NCI-H2107 (cell line): ENCODE data around the gene RPL36A.

ENCODE experiments used
- DNase-seq: peaks from one replicate; lab custom pipeline; 2025; lab: John Stamatoyannopoulos, UW

The RPL36A gene

DNA sequence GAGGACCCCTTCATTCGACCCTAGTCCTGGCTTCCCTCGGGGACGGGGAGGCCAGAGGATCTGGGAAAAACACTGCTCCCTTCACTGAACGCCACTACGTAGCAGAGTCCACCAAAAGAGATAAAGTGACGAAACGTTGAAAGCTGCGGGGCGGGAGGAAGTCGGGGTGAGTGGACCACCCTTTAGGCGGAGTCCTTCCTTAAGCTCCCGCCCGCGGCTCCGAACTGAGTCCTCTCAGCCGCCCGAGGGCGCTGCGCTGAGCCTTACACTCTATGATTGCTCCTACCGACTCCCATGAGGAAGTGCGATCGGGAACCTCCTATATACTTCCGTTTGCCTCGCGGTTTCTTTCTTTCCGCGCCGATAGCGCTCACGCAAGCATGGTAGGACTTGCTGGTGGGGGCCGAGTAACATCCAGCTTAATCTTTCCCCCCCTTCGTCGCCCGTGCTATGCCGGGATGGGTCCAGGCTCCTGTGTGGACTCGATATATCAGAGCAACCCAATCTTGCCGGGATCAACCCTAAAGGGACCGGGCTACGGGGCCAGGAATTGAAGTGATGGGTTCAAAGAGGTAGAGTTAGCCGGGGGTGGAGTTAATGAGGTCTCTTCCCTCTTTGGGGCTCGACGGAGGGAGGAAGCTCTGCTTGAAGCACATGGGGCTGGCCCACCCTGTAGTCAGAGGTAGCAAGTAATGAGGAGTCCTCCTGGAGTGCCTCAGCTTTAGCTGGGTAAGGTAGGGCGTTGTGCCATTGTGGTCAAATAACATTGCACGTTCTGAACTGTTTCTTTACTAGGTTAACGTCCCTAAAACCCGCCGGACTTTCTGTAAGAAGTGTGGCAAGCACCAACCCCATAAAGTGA, at the start of gene RPL36A:
Gene RPL36A (plus strand): TSS at position 348 of the 862 bp plus-strand sequence. CDS start 33 bp downstream, at position 381.
- peak; percentile 81 for DNase-seq

DNA sequence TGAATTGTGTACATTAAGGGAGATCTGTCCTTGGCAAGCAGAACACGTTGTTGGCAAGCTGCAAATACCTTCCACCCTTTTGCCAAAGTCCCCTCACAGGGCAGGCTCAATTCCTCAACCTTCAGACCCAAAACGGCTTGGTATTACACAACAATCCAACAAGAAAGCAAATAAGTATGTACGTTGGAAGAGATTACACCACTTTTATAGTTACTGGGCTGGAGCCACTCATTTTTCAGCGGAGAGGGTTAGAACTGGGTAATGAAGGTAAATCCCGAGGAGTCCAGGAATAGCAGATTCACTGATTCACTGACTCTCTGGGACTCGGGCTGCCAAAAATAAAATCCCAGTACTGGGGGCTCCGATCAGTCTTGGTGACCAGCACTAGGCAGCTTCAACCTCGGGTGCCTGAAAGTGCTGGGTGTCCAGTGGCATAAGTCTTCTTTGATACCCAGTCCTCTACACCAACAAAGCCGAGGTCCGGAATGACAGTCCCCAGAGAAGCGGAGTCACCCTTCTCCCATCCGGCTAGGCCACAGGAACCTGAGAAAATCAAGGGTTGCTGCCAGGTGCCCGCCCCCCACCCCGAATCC, 42.9 kb upstream of the RPL36A start:
- DNase-seq = no peak

DNA sequence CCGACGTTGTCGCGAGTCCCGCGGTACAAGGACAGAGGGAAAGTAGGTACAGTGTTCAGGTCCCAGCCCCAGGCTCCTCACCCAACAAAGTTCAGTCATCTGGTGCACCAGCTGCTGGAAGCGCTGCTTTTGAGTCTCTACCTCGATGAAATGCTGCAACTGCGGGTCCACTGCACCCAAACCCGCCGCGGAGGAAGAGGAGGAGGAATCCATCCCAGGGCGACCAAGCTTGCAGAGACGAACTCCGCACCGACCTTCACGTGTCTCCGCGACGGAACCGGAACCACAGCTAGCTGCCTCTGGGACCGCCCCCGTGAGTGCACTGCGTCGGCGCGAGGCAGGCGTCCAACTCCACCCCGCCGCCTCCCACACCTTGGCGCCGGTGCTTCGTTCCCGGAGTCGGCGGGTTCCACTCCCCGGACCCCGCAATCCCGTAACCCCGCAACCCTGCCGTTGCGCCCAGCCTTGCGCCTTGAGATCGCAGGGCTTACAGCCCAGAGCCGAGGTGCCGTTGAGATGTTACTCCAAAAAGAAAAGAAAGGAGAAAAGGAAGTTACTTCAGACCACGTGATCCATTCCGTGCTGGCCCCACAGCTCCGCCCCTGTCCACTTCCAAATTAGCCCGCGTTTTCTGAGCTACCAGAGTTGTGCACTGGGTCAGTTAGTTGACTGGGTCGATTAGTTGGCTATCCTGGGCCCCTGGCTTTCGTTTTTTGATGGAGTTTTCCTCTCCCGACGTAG, 42.2 kb upstream of the RPL36A start, which contains the start of gene TIMM8A:
Gene TIMM8A (minus strand): TSS at position 291 of the 741 bp plus-strand sequence. CDS start 78 bp downstream, at position 213.
- peak; percentile 50 for DNase-seq

DNA sequence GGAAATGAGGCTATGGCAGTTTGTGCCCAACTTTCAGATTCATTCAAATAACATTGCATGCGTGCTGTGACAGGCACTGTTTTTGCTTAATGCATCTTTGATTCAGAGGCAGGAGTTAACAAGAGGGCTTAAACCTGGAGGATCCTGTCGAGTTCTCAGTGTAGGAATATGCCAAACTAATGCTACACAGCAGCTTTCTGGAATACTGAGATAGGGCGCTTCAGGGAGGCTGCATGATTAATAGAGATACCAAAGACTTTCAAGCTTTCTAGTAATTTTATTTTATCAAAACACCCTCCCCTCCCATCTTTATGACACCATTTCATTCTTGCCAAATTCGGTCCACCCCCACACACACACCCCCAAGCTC, 41.6 kb upstream of the RPL36A start:
- DNase-seq = no peak

DNA sequence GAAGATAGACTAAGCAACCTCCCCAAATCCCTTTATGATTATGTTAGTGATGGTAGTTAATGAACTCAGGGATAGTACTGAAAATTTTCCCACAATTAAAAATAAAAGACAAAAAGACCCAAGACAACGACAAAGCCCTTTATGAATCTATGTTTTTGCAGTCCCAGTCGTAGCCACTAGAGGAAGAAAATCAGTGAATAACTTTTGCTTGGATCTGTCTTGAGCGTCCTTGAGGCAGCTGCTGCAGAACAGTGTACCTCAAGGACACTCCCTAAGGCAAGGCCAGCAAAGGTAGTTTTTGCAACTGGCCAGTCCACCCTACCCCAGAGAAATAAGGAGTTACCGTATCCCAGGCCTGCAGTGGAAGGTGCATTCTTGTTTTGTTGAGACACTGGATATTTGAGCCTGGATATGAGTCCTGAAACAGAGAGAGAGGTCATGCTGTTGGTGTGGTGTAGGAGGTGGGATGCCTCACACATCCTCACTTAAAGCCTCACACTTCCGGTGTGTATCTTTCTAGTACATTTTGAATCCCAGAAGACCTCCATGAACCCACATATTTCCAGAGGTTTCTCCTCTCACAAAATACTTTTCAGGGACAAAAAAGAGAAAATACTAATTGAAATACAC, 33.5 kb upstream of the RPL36A start:
- no peak for DNase-seq

DNA sequence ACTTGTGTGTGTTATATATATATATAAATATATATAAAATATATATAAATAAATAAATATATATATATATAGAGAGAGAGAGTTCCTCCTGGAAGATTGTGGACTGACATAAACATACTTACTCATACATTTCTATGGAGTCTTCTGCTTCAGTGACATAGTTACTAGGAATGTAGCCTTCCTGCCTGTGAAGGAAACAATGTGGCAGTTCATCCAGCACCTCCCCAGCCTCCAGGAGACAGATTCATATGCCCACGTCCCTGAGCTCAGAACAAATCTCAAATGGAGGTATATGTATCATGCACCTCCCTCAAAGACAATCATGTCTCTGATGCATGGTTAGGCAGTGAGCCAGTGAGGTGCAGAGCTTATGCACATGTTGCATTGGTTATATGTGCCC, 30.8 kb upstream of the RPL36A start:
- no peak for DNase-seq

DNA sequence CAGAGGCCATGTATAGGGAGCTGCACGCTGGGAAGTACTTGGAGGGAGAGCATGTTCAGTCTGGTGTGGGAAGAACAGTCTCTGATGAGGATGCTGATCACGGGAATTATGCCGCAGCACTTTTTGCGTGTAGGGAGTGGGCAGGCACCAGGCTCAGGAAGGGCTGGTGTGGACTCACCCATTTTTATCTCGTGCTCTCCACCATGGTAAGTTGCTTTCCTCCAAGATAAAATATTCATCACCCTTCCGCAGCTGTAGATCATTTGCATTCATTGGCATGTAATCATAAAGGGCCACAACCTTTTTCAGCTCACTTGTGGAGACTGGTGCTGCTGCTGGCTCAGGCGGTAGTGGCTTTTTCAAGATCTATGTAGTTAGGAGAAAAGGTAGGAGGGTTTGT, 30.4 kb upstream of the RPL36A start:
- DNase-seq = no peak

DNA sequence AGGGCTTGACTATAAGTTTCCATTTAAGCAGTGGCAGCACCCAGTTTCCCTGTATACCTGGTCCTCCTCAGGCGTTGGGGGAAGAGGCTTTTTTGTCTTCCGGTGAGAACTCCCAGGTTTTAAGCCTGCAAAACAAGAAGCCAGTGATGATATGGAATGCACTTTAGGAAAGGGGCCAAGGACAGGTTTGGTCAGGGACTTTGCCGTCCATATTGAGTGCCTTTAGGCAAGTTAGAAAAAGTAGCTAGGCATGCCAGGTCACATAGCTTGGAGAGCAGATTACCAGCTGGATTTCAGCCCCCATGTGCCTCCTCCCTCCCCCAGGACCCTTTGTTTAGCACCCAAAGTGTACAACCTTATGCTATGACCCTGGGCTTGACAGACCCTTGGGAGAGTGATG, 28.7 kb upstream of the RPL36A start:
- no peak for DNase-seq

DNA sequence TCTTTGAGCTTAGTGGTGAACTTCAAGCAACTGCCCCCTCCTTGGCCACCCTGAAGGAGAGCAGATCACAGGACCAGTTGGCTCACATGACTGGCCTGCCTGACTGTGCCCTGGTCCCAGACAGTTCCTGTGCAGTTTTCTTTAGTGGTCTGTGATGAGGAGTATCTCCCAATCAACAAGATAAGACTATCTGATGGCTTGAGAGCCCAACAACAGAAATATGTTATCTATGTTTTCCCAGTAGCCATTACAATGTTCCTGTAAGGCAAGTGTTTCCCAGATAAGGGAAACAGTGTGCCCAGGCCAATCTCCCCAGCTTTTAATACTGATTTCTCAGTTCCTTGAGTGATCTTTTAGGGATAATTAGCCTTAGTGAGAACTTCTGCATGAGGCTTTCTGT, 28.1 kb upstream of the RPL36A start:
- DNase-seq = no peak

DNA sequence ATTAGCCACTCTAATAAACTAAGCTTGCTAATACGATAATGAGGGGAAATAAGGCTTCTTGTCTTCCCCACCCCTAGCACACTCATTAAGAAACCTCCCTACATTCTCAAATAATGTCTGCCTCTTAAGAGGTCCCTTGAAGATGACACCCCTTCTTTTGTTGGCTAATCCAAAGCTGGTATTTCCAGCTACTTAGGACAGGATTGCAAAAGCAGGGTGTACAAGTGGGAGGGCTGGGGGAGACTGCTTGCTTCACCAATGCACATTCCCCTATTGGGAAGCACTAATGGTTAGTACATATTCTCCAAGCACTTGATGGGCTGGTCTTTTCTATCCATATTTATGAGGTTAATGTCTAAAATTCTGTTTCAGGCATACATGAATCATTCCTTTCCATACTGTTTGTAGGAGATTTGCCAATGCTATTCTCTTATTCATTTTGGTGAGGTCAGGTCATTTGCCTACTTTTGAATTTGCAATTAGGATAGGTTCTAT, 25.5 kb upstream of the RPL36A start:
- no peak for DNase-seq

DNA sequence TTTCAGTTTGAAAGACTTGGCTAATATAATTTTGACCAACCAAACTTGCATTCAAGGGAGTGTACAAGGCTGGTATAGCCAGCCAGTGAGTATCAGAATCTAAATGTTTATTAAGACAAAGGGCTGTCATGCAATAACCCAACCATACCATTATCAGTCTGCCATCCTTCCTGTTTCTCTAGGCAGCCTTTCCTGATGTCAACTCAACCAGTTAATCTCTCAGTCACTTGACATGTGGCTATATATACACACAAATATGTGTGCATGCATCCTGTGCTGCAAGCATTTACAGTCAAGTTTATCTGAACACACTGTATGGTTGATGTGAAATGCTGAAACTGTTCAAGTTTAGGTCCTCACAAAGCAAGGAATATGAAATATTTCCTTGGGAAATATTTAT, 22.0 kb upstream of the RPL36A start:
- no peak for DNase-seq

DNA sequence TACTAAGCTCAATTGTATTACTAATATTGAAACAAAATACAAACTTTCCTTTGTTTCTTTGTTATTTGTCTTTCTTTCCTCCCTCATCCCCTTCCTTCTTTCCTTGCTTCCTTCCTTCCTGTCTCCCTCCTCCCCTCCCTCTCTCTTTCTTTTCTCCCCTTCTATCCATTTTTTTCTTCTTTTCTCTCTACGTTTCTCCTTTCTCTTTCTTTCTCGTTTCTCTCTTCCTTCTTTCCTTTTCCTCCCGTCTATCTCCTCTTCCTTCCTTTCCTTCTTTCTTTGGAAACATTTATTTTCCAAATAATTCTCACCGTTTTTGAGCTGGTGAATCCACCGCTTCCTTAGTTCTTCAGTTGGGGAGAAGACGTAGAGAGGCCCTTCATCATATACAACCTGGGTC, 21.1 kb upstream of the RPL36A start:
- DNase-seq = no peak

DNA sequence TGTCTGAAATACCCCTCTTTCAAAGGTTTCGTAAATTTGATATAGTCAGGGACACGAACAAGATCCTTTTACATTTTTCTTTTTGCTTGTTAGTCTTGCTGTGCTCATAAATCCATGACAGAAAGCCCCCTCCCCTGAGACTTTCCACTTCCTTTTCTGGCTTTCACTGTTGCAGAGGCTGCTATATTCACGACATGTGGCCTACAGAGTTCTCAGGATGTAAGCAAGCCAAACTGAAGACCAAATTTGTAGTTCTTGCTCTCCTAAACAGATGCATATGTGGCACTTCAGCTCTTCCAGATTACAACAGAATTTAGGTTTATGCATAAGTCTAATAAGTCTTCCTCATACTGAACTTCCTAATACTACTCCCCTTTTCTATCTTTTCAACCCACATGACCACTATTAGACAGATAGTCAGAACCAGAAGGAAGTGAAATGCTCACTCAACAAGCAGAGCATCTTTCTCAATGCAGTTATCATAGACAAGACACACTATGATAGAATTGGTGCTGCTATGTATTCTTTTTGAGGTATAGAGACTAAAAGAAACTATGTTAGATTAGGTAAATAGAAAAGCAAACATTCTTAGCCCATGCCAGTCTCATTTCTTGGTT, 19.8 kb upstream of the RPL36A start:
- no peak for DNase-seq

DNA sequence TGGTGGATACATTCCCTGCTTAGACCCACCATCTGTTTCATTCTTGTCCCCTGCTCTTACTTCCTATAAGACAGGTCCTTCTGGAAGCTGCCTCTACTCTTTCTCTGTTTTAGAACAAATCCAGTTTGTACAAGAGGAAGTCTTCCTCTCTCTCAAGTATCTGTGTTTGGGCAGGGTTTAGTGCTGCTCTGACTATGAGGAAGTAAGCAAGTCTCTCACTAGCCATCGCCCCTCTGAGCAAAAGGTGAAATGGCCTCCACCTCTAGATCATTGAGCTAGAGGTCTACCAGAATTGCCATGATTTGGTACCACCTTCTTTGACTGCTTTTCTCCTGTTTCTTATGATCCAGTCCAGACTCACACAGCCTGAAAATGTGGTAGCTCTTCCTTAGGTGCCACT, 13.3 kb upstream of the RPL36A start:
- no peak for DNase-seq

DNA sequence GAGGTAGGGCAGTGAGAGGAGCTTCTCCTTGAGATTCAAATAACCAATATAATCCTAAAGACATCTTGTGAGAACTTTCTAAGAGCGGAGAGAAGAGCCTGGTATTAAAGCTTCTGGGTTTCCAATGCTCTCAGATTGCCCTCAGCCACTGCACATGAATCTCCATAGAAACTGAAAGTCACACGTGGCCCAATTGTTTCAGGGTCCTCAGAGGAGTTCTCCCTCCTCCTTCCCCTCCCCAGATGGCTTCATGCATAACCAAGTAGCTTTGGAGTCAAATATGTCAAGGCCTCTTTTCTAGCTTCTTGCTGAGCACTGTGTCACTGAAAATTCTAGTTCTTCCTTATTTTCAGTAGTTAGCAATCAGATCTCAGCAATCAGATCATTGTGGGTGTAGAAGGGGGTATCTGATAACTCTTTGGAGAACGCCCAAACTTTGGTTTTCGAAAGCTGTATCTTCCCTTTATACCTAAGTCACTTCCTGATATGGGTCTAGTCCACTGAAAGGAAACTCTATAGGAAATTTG, 7.1 kb upstream of the RPL36A start:
- DNase-seq = no peak

DNA sequence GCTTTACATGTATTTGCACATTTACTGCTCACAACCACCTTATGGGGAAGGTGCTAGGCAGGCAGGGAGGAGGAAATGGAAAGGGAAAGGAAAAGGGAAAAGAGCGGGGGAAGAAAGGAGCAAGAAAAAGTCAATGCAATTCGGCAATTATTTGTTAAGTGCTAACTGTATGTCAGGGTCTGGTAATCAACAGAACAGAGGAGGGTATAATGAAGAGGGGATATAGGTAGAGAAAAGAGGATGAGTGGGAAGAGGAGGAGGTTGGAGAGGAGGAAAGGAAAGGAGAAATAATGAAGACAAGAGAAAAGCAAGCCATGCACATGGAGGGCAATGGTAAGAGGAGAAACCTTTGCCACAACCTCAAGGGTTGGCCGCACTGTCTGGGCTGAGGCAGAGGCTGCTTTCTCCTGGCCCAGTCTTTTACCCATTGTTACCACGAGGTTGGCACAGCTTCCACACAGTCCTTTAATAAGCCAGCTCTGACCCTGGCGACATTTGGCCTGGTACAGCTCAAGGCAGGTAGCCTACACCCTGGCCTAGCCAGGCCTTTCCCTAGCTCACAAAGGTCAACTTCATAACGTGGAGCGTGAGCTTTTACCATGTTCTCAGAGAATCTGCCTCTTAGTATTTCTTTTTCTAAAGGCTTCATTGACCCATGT, 5.7 kb upstream of the RPL36A start:
- DNase-seq = no peak

DNA sequence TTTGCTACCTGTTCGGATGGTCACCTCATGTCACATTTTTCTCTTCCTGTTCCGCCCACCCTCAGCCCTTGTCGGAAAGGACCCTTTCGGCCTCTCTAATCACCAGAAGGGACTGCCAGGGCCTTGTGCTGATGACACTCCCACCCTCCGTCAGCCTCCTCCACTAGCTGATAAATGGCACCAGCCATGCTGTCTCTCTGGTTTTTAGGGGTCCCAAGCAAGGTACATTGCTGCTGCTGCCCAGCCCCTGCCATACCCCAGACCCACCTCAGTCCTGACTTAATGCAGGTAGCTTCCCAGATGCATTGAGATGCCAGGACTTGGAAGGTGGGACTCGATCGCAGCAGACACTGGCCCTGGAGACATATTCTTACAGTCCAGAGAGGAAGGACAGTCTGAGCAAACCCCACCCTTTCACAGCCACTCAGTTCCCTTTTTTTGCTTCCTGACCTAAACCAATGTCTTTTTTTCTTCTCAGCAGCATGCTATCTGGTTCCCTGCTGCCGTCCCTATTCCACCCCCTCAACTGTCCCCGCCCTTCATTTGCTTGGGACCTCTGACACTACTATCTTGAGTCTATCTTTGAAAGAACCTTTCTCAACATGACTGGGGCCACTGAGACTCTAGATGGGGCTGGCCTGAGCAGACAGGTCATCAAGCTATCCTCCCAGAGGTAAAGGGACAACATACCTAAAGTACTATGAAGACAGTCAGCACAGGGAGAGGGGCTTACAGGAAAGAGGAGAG, 4.8 kb upstream of the RPL36A start, which contains the start of gene BTK:
Gene BTK (minus strand): TSS at position 397 of the 747 bp plus-strand sequence. CDS start 10,907 bp downstream, outside the sequence.
- no peak for DNase-seq

DNA sequence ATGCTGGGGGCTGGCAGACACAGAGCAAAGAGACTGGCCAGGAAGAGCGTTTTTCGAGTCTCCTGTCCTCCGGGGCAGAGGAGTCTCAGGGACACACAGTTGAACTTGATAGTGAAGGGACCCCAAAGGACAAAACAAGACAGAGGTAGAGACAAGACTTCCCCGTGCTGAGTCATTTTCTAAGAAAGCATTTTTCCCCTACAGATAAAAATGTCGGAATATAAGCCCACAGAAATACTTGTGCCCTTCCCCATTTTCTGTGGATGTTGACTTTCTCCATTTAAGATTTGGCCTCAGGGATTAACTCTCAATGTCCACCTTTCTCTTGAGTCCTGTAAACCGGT, 4.3 kb upstream of the RPL36A start:
- no peak for DNase-seq

DNA sequence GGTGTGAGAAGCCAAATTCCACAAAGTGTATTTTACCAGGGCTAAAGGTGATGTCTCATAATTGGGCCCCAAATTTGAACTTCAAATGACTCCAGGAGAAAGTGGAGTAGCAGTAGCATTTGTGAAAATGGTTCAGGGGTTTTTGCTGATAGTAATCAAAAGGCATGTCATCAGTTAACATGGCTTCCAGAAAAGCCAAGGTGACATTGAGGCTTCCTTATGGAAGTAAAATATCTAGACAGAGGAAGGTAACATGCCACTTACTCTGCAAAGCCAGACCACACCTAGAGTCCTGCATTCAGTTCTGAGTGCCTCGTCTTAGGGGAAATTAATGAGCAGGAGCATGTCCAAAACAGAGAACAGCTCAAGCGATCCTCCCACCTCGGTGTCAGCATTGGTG, 2.2 kb upstream of the RPL36A start:
- DNase-seq = no peak

DNA sequence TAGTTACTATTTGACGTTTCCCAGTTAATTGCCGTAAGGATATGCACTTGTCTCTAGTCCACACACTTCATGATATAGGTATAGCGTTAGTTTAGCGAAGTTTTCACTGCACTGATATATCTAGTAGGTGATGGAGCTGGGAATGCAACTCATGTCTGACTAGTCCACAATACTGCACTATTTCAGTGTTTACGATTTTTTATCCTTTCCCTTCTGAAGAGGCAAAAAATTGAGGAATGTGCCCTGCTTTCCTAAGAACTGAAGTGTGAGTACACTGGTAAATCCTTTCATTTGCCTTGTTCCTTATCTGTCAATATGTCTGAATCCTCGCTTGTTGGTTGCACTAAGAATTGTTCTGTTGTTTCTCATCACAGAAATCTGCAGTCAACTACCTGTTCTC, 1.0 kb downstream of the RPL36A start:
- DNase-seq = no peak
